NCI-H345 (cell line): Measurements from ENCODE around the gene CSPG4.
A peak's percentile ranks its signal among the peaks of the same experiment; 100 is the strongest.
"Not testable (repeated sequence)": the region's sequence is repeated elsewhere in the genome, so short reads cannot be mapped to it uniquely, and the experiment has no call there.

ENCODE experiments used
- DNase-seq: peaks from one replicate; lab custom pipeline; 2025; lab: John Stamatoyannopoulos, UW

CSPG4 gene

GRCh38 chr15:75738014-75738646, 25.5 kb upstream of the CSPG4 start:
- no peak for DNase-seq

DNA sequence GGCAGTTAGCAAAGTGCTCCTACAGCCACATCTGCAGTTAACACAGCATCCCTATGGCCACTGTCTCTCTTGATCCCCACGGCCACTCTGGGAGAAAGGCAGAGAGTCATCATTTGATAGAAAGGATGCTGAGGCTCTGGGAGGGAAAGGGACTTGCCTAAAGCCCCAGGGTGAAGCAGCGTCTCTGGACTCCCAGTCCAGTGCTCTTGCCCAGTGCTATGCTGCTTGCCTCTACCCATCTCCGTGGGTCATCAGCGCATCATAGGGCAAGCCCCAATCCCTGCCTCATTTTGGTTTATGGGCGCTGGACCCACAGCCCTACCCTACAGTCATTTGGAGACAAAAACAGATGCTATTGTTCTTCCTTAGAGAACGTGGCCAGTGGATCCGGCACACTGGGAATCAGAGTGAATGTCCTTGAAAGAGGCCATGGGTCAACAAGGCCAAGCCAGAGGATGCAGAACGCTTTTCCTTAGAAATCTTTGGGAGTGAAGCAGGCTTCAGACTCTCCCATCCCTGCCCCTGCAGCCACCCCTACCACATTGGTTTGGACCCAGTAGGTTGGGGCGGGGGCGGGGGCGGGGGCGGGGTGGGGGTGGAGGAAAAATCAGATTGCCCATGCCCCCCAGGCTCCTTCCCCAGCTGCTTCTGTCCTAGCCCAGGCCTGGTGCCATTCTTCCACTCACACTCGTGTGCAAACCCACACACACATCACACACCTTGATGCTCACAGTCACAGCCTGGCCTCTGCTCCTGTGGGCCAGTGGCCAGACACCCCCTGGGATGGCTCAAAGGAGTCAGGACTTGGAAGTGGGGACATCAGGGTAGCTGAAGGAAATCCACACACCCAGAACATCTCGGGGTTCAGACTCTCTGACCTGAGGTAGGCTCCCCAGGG, 24.7 kb upstream of the CSPG4 start:
- not testable (repeated sequence) for DNase-seq

GRCh38 chr15:75736256-75736655, 23.6 kb upstream of the CSPG4 start:
- no peak for DNase-seq

- not testable (repeated sequence) for DNase-seq
Measured at GRCh38 chr15:75734861-75735760, 22.5 kb upstream of the CSPG4 start.

DNA sequence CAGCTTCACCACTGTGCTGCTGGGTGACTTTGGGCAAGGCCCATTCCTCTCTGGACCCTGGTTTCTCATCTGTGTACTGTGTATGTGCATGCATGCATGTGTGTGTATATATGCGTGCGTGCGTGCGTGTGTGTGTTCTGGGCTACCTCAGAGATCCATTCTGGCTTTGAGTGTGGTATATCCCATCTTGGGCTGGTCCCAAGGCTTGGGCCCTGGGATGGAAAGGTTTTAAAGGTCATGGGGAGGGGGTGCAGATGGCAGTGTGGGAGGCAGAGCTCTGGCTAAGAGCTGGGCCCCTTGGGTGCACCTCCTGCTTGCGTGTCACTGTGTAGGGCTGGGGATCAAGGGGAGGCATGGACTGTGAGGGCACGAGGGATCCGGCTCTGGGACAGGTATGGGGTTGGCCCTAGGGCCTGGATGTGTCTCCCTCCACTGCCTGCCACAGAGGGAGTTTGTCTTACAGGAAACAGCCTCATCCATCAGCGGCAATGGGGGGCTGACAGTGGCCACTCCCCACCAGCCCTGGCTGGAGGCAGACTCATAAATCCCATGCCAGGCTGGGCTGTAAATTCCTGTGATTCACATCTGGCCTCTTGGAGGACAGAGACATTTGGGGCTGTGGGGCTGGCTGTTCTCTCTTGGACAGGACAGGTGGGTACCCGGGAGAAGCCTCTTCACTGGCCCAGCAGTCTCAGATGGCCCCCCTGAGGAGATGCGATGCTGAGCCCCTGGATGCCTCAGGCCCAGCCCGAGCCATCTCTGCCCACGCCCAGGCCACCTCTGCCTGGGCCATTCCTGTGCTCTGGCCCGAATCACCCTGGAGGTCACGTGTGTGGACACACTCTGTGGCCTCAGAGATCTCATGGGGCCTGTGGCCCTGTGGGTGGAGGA, 21.4 kb upstream of the CSPG4 start:
- no peak for DNase-seq

DNA sequence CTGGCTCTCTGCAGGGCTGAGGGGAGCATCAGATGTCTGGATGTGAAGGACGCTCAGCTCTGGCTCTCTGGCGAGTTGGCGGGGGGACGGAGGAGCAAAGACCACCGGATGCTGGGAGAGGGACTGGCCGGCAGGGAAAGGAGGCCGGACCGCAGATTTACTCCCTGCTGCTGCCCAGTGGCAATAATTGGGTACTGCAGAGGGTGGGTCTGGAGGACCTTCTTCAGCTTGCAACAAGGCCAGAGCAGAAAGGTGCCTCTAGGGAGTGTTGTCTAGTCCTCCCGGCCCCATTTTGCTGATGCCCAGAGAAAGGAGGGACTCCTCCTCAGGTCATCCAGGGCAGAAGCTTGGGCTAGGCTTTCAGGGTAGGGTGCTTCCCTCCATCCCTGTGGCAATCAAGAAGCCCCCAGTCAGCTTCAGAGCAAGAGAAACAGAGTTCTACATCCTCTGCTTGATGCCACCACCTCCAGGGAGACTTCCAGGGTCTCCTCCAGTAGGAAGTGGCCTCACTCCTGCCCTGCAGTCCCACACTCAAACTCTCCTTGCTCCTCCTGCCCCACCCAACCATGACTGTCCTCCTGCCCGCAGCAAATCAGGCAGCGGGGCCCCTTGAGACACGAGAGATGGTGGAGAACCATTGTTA, 20.3 kb upstream of the CSPG4 start:
- peak; percentile 30 for DNase-seq

GRCh38 chr15:75732177-75732808, 19.6 kb upstream of the CSPG4 start:
- DNase-seq = no peak

DNA sequence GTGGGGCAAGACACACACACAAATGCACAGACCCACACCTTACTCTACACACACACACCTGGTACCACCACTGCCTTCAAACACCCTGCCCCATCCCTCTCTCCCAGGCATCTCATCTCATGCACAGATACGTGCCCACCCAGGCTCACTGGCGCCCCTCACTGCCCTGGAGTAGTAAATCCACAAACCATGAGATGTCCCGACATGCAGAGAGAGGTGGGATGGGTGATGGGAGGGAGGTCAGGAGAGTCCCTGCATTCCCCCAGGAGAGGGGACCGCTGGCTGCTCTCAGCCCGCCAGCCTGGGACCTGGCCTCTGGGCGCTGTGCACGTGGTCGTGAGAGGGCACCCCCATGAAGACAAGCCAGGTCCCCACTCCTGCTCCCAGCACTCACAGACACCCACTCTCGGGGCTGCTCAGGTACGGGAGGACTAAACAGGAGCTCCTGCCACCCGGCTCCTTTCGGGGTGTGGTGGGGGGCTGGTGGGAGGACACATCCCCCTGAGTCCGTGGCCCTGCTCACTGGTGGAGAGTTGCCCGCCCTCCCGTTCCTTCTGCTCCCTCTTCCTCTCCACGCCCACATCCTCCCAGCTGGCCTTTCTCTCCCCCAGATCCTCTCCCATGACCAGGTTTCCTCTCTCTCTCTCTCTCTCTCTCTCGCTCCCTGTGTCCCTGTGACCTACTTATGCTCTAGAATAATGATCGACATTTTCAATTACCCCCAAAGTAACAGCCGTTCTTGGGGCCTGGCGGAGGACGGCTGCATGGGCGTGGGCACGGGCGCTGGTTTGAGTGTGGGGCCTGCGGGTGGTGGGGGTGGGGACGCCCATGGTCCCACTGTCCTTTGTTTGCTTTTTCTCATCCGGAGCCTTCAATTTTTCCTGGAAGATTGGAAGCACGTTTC, 18.9 kb upstream of the CSPG4 start:
- DNase-seq = no peak

GRCh38 chr15:75730376-75731247, 18.0 kb upstream of the CSPG4 start:
- not testable (repeated sequence) for DNase-seq

- no peak for DNase-seq
Measured at GRCh38 chr15:75729326-75730069, 16.9 kb upstream of the CSPG4 start.

- peak; percentile 31 for DNase-seq
Measured at GRCh38 chr15:75727851-75728715, 15.4 kb upstream of the CSPG4 start.

DNA sequence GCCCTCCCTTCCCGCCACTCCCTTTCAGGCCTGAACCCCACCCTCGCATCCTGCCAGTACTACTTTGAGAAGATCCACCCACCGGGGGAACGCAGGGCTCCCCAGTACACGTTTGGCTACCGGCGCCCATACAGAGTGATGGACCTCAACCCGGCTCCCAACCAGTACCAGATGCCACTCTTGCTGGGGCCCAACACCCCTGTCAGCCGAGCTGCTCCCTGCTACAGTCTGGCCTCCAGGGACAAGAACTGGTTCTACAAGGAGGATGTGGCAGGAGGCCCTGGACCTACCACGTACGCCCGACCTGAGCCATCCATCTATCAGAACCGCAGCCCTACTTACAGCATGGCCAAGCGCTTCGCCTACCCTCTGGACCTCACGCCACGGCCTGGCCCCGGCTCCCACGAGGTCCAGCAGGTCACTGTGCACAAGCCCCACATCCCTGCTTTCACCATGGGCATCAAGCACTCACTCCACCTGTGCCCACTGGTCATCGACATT, 14.4 kb upstream of the CSPG4 start:
- no peak for DNase-seq

GRCh38 chr15:75725719-75726607, 13.3 kb upstream of the CSPG4 start:
- DNase-seq = no peak

DNA sequence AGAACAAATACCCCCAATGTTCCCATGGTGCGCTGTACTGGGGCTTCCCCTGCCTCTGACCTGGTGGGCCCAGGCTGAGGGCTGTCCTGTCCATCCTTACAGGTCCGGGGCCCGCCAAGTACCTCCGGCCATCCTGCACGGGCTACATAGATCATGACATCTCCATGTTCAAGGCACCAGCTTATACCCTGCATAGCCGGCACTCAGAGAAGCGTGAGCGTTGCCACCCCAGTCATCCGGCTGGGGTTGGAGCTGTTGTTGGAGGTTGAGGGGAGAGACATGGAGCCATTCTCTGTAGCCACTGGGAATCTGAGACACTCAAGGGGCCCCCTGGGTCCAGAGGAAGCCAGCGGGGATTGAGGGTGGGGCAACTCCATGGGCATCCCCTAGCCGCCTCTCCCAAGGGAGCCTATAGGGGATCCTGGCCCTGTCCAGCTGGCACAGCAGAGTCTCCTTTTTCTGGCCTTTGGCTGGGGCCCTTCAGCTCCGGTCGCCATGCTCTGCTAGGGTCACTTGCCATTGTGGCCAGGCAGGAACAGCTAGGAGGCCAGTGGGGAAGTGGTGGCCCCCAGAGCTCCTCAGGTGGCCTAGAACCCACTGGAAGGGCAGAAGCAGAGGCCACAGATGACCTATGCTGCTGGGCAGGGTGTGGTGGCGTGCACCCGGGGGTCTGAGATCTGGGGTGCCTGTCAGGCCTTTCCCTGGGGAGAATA, 12.5 kb upstream of the CSPG4 start:
- DNase-seq = no peak
